Measurements from ENCODE around the gene TDRD6.
"Not testable (repeated sequence)": the region's sequence is repeated elsewhere in the genome, so short reads cannot be mapped to it uniquely, and the experiment has no call there.

TDRD6 gene

GRCh38 chr6:46687619-46688097, at the start of gene TDRD6:
Gene TDRD6, plus strand, starts transcription at chr6:46687885. Its CDS starts 244 bp downstream, at chr6:46688129.
- DNase-seq, result no peak

- DNase-seq, result no peak
Measured at GRCh38 chr6:46637933-46638332, 49.8 kb upstream of the TDRD6 start.

GRCh38 chr6:46638650-46639049, 49.0 kb upstream of the TDRD6 start:
- no peak for DNase-seq

GRCh38 chr6:46642928-46643751, 44.5 kb upstream of the TDRD6 start:
- no peak for DNase-seq

GRCh38 chr6:46645265-46645664, 42.4 kb upstream of the TDRD6 start:
- DNase-seq, result no peak

GRCh38 chr6:46648108-46648507, 39.6 kb upstream of the TDRD6 start:
- DNase-seq, result not testable (repeated sequence)

- no peak for DNase-seq
Measured at GRCh38 chr6:46648869-46649492, 38.7 kb upstream of the TDRD6 start.

- no peak for DNase-seq
Measured at GRCh38 chr6:46651006-46651405, 36.7 kb upstream of the TDRD6 start.

GRCh38 chr6:46651816-46652215, 35.9 kb upstream of the TDRD6 start:
- DNase-seq, result no peak

GRCh38 chr6:46652232-46652602, 35.5 kb upstream of the TDRD6 start:
- no peak for DNase-seq

GRCh38 chr6:46652603-46653438, 34.9 kb upstream of the TDRD6 start, which contains the start of the genes CYP39A1 and SLC25A27:
Gene CYP39A1, minus strand, starts transcription at chr6:46652818. Its CDS starts 236 bp downstream, at chr6:46652582.
Gene SLC25A27, plus strand, starts transcription at chr6:46652975. Its CDS starts 218 bp downstream, at chr6:46653193.
- peak; percentile 90 for DNase-seq

GRCh38 chr6:46653439-46654195, 34.1 kb upstream of the TDRD6 start:
- peak; percentile 30 for DNase-seq

- DNase-seq, result peak; percentile 3
Measured at GRCh38 chr6:46655803-46656202, 31.9 kb upstream of the TDRD6 start.

- no peak for DNase-seq
Measured at GRCh38 chr6:46657642-46658041, 30.0 kb upstream of the TDRD6 start.

- no peak for DNase-seq
Measured at GRCh38 chr6:46661483-46661882, 26.2 kb upstream of the TDRD6 start.

GRCh38 chr6:46667377-46667776, 20.3 kb upstream of the TDRD6 start:
- DNase-seq, result no peak

GRCh38 chr6:46674410-46674809, 13.3 kb upstream of the TDRD6 start:
- DNase-seq, result no peak

- DNase-seq, result no peak
Measured at GRCh38 chr6:46676604-46677313, 10.9 kb upstream of the TDRD6 start.

- no peak for DNase-seq
Measured at GRCh38 chr6:46677314-46677654, 10.4 kb upstream of the TDRD6 start.

GRCh38 chr6:46684771-46685170, 2.9 kb upstream of the TDRD6 start:
- DNase-seq, result no peak

GRCh38 chr6:46688117-46688965, 656 bp downstream of the TDRD6 start:
- no peak for DNase-seq

All from suppressor macrophage treated with lipopolysaccharide for 4 hours (primary cell).